Measurements from ENCODE around the gene CKAP5.
"Not testable (repeated sequence)": the region's sequence is repeated elsewhere in the genome, so short reads cannot be mapped to it uniquely, and the experiment has no call there.

CKAP5 gene

DNA sequence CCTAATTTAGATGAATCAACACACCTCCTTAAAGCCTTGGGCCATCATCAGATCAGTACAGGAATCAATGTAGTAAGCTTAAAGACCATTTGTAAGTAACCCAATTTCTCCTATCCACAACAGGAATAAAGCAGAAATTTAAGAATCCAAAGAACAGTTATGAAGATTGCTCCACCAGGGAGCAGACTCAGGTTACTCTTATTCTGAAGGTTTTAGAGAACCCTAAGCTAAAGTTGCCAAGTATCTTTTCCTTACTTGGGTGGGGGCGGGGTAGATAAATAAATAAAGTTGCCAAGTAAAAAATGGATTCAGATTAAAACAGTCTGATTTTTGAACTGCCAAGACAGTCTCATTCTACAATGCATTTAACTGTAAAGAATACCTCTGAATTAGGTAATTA is 18.1 kb downstream of the CKAP5 start:
- DNase-seq (ENCODE audit: insufficient read length) (no peak), FAIRE-seq (no peak)
- TF ChIP-seq POLR2A (IDR thresholded peaks at IDR 0.05; ENCODE audit: low read depth, low read length) (no peak), TAF1 (IDR thresholded peaks at IDR 0.05; ENCODE audit: borderline replicate concordance, low read depth, low read length) (no peak), POLR2AphosphoS5 (IDR thresholded peaks at IDR 0.05; ENCODE audit: low read depth, low read length) (no peak)

DNA sequence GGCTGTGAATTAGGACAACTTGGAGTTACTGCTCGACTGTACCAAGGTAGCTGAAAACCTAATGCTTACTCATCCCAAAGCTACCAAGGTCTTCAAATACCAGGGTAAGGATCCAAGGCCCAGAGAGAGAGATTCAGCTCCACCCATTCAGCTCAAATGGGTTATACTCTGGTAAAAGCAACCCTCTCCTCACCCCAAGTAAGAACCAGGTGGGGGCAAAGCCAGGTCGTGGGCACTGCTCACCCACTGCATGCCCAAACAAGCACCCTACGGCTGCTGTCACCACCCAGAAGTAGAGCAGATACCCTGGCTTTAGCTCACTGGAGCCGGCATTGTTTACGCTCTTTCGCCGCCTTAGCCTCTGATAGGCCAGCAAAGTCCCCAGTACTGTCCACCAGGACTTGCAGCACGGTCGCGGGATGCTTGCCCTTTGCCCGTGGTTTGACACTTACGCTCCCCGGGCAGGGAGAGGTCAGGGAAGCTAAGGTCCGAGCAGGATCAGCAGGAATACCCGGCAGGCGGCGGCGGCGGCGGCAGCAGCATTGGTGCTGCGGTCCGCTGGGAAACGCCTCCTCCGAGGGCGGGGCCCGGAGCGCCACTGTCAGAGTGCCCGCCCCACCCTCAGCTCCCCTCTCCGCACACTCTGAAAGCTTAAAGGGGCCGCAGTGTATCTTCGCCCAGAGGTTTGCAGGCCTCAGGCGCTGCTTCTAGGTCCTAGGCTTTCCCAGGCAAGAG is 19.6 kb downstream of the CKAP5 start:
- TF ChIP-seq TAF1 (IDR thresholded peaks at IDR 0.05; ENCODE audit: borderline replicate concordance, low read depth, low read length): no peak
- 0 out of 2 replicates have a peak, but pooled peaks have one; percentile 24 for TF ChIP-seq POLR2A (IDR thresholded peaks at IDR 0.05; ENCODE audit: low read depth, low read length)
- no peak; the same call in 1 of the 2 replicates for TF ChIP-seq POLR2AphosphoS5 (IDR thresholded peaks at IDR 0.05; ENCODE audit: low read depth, low read length)
- DNase-seq (ENCODE audit: insufficient read length): peak; percentile 37
- FAIRE-seq: peak; percentile 71

- FAIRE-seq (peak; percentile 44), DNase-seq (ENCODE audit: insufficient read length) (no peak)
- no peak for TF ChIP-seq POLR2A (IDR thresholded peaks at IDR 0.05; ENCODE audit: low read depth, low read length)
- no peak for TF ChIP-seq POLR2AphosphoS5 (IDR thresholded peaks at IDR 0.05; ENCODE audit: low read depth, low read length)
- no peak for TF ChIP-seq TAF1 (IDR thresholded peaks at IDR 0.05; ENCODE audit: borderline replicate concordance, low read depth, low read length)
Measured at GRCh38 chr11:46808799-46809431, 37.2 kb downstream of the CKAP5 start.

DNA sequence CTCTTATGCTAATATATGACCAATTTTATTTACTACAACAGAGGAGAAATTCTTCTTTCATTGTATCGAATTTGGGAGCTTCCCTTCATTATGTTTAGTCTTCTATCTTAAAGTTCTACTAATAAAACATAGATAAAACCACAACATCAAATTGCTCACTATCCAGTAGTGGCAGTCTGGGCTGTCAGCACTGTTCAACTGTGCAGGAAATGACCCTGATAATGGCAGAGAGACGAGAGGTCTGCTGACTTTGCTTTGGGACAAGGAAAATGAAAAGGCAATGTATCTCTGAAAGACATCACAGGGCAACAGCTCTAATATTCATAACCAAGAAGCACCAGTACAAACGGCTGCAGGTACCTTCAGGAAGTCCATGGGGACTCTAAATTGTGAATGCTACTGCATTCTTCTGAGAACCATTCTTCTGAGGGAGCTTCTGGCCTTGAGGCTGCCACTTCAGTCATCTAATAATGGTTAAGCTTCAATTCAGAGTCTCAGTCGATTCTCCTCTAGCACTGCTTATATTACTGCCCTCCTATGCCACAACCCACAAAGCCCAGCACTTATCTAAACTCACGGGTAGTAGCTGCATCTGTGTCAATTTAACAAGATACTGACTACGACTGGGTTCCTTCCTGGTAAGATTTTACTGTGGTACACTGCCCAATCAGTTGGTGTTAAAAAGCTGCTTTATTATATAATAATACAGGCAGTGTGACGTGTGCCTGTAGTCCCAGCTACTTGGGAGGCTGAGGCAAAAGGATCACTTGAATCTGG is 44.2 kb downstream of the CKAP5 start:
- TF ChIP-seq TAF1 (IDR thresholded peaks at IDR 0.05; ENCODE audit: borderline replicate concordance, low read depth, low read length) (no peak), POLR2A (IDR thresholded peaks at IDR 0.05; ENCODE audit: low read depth, low read length) (no peak), POLR2AphosphoS5 (IDR thresholded peaks at IDR 0.05; ENCODE audit: low read depth, low read length) (no peak)
- DNase-seq (ENCODE audit: insufficient read length): no peak
- FAIRE-seq: no peak

DNA sequence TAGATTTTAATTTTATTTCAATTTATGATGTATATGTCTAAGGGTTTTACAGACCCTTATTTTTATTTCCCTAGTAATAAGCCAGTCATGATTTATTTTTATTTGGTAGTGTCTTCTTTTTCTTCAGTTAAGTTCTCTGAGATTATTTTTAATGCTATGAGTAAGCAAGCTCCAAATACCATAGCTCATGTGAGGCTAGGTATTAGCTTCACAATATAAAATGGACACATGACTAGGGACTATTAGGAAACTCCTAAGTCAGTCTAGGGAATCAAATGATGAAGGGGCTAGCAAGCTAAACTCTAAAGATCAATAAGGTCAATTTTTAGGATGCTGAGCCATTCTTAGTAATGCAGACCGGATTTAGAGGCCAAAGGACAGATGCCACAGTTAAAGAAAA is 45.9 kb downstream of the CKAP5 start:
- DNase-seq (ENCODE audit: insufficient read length): no peak
- FAIRE-seq: no peak

DNA sequence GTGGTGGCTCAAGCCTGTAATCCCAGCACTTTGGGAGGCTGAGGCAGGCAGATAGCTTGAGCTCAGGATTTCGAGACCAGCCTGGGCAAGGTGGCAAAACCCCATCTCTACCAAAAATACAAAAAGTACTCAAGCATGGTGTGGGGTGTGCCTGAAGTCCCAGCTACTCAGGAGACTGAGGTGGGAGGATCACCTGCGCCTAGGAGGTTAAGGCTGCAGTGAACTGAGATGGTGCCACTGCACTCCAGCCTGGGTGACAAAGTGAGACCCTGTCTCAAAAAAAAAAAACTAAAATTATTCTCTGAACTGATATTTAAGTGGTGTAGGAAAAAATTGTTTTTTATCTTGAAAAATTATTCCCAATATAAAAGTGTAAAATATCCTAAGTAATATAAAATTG is 46.4 kb downstream of the CKAP5 start:
- not testable (repeated sequence) for FAIRE-seq; DNase-seq (ENCODE audit: insufficient read length)

More for the DNA sequence above, 45.9 kb downstream of the CKAP5 start:
- TF ChIP-seq TAF1 (IDR thresholded peaks at IDR 0.05; ENCODE audit: borderline replicate concordance, low read depth, low read length): no peak
- no peak for TF ChIP-seq POLR2AphosphoS5 (IDR thresholded peaks at IDR 0.05; ENCODE audit: low read depth, low read length)
- no peak for TF ChIP-seq POLR2A (IDR thresholded peaks at IDR 0.05; ENCODE audit: low read depth, low read length)

GRCh38 chr11:46778416-46778815 is 67.7 kb downstream of the CKAP5 start:
- no peak for FAIRE-seq
- TF ChIP-seq POLR2A (IDR thresholded peaks at IDR 0.05; ENCODE audit: low read depth, low read length): no peak
- no peak for TF ChIP-seq TAF1 (IDR thresholded peaks at IDR 0.05; ENCODE audit: borderline replicate concordance, low read depth, low read length)
- no peak for TF ChIP-seq POLR2AphosphoS5 (IDR thresholded peaks at IDR 0.05; ENCODE audit: low read depth, low read length)
- DNase-seq (ENCODE audit: insufficient read length): no peak

- TF ChIP-seq POLR2AphosphoS5 (IDR thresholded peaks at IDR 0.05; ENCODE audit: low read depth, low read length): no peak
- FAIRE-seq (no peak), DNase-seq (ENCODE audit: insufficient read length) (no peak)
Measured at GRCh38 chr11:46776878-46777277, 69.2 kb downstream of the CKAP5 start.

- no peak for TF ChIP-seq POLR2AphosphoS5 (IDR thresholded peaks at IDR 0.05; ENCODE audit: low read depth, low read length)
- TF ChIP-seq TAF1 (IDR thresholded peaks at IDR 0.05; ENCODE audit: borderline replicate concordance, low read depth, low read length): no peak
- no peak for TF ChIP-seq POLR2A (IDR thresholded peaks at IDR 0.05; ENCODE audit: low read depth, low read length)
- no peak for FAIRE-seq
- DNase-seq (ENCODE audit: insufficient read length): no peak
Measured at GRCh38 chr11:46769636-46770221, 76.4 kb downstream of the CKAP5 start.

GRCh38 chr11:46766656-46767055 is 79.4 kb downstream of the CKAP5 start:
- no peak for FAIRE-seq
- TF ChIP-seq TAF1 (IDR thresholded peaks at IDR 0.05; ENCODE audit: borderline replicate concordance, low read depth, low read length) (no peak), POLR2AphosphoS5 (IDR thresholded peaks at IDR 0.05; ENCODE audit: low read depth, low read length) (no peak), POLR2A (IDR thresholded peaks at IDR 0.05; ENCODE audit: low read depth, low read length) (no peak)
- DNase-seq (ENCODE audit: insufficient read length): no peak

DNA sequence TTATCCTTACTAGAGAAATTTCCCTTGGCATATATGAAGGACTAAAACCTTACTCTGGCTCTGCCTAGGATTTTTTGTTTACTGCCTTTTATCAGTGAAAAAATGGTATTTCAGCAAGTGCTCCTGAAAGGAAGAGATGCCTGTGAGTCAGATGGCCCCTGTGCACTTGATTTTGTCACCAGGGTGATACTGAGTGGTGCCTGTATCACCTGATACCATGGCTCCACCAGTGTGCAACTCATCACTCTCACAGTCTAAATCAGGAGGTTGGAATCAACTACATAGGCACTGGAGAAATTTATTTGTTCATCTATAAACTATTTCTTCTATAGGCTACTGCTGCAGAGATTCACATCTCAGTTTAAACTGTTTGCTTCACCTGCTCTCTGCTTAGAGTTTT is 83.8 kb downstream of the CKAP5 start:
- DNase-seq (ENCODE audit: insufficient read length): no peak
- TF ChIP-seq POLR2AphosphoS5 (IDR thresholded peaks at IDR 0.05; ENCODE audit: low read depth, low read length): no peak
- TF ChIP-seq POLR2A (IDR thresholded peaks at IDR 0.05; ENCODE audit: low read depth, low read length): no peak
- no peak for TF ChIP-seq TAF1 (IDR thresholded peaks at IDR 0.05; ENCODE audit: borderline replicate concordance, low read depth, low read length)
- FAIRE-seq: no peak
